ENCODE data around the gene SMLR1. TPM values are rescaled to one million over a fixed set of nuclear protein-coding genes. Genes with fewer than 3 reads are reported as not detected.

SMLR1 gene
- total and polyA plus RNA-seq, 7 experiments from 2014 or later: not detected

DNA sequence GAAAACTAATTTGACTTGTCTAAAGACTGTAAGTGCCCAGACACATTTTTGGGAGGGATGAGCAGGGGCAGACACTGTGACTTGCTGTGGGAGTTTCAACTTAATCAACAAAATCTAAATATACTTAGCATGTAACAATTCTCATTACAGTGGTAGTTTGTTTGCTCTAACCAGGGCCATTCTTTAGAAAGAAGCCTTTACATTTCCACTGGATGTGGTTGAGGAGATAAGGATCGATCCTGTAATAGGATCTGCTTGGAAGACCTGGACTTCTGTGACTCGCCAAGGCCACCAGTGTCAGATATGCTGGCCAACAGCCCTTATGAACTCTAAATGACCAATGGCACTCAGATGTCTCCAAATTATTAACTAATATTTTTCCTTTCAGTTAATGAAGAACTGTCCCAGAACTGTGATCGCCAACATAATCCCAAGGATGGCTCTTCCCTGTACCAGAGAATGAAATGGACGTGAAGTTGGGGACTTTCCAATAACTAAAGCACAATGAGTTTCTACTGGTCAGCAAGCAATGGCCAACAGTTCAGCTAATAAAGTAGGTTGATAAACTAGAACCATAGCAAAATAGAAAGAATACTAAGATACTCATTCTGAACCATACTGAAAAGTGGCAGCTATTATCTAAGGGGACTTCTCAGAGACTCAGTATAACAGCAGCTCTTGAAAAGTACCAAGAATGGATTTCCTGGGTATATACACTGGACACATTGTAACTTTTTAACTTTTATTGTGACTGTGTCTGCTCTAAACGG lies 7.5 kb downstream of the SMLR1 start:
- intact Hi-C loops (cut with micrococcal nuclease): no loop called here
- Histone ChIP-seq H3K27me3 (ENCODE audit: control insufficient read depth in 2 of 2, insufficient read depth in 2 of 2, low read length in 2 of 2) (no peaks in the 10 kb centered on the region), H3K4me1 (ENCODE audit: control insufficient read depth in 2 of 2, insufficient read depth in 2 of 2, low read length in 2 of 2) (no peaks in the 10 kb centered on the region), H3K27ac (ENCODE audit: low read depth, low read length) (no peak overlapping the region), H3K36me3 (ENCODE audit: control insufficient read depth in 2 of 3, insufficient read depth in 3 of 3, low read length in 3 of 3) (no peaks in the 10 kb centered on the region), H3K9me3 (ENCODE audit: control insufficient read depth in 2 of 3, low read length in 3 of 3) (no peaks in the 10 kb centered on the region), H3K4me3 (ENCODE audit: low read length) (no peak overlapping the region)
- Mint-ChIP-seq H3K27ac (no peak overlapping the region), H3K4me3 (no peak overlapping the region), H3K4me1 (no peaks in the 10 kb centered on the region), H3K36me3 (peaks cover 0 to 4% (median 0%) of the 10 kb centered on the region in 5 donors), H3K27me3 (no peaks in the 10 kb centered on the region), H3K9me3 (peaks cover 0 to 3% (median 0%) of the 10 kb centered on the region in 11 donors)
- CTCF ChIA-PET: no interaction called here
- DNase-seq (no peak), ATAC-seq (no peak)
- POLR2A ChIA-PET: no interaction called here

GRCh38 chr6:130836055-130836640 lies 8.9 kb downstream of the SMLR1 start:
- H3K27ac ChIP-seq (ENCODE audit: low read depth, low read length): no peak overlapping the region
- no peaks in the 10 kb centered on the region for H3K27me3 ChIP-seq (ENCODE audit: control insufficient read depth in 2 of 2, insufficient read depth in 2 of 2, low read length in 2 of 2)
- Mint-ChIP-seq H3K9me3 (peaks cover 0 to 3% (median 0%) of the 10 kb centered on the region in 11 donors), H3K4me1 (peaks cover 0 to 2% (median 0%) of the 10 kb centered on the region in 7 donors), H3K27ac (no peak overlapping the region), H3K36me3 (peaks cover 0 to 5% (median 0%) of the 10 kb centered on the region in 5 donors), H3K4me3 (no peak overlapping the region), H3K27me3 (no peaks in the 10 kb centered on the region)
- POLR2A ChIA-PET: no interaction called here
- H3K4me3 ChIP-seq (ENCODE audit: low read length): no peak overlapping the region
- CTCF ChIA-PET: no interaction called here
- ATAC-seq (no peak), DNase-seq (no peak)
- H3K36me3 ChIP-seq (ENCODE audit: control insufficient read depth in 2 of 3, insufficient read depth in 3 of 3, low read length in 3 of 3): no peaks in the 10 kb centered on the region
- H3K4me1 ChIP-seq (ENCODE audit: control insufficient read depth in 2 of 2, insufficient read depth in 2 of 2, low read length in 2 of 2): no peaks in the 10 kb centered on the region
- intact Hi-C loops (cut with micrococcal nuclease): no loop called here
- H3K9me3 ChIP-seq (ENCODE audit: control insufficient read depth in 2 of 3, low read length in 3 of 3): no peaks in the 10 kb centered on the region

DNA sequence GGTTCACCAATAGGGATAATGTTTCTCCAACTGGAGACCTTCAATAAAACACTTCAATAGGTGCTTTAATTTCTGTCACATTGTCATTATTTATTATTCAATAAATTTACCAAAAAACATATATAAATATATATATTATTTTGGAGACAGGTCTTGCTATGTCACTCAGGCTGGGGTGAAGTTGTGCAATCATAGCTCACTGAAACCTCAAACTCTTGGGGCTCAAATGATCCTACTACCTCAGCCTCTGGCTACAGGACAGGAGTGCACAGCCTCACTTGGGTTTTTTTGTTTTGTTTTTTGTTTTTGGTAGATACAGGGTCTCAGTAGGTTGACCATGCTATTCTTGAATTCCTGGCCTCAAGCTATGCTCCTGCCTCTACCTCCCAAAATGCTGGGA lies 9.9 kb downstream of the SMLR1 start:
- POLR2A ChIA-PET: no interaction called here
- Mint-ChIP-seq H3K9me3 (peaks cover 0 to 3% (median 0%) of the 10 kb centered on the region in 11 donors), H3K36me3 (peaks cover 0 to 9% (median 0%) of the 10 kb centered on the region in 5 donors)

DNA sequence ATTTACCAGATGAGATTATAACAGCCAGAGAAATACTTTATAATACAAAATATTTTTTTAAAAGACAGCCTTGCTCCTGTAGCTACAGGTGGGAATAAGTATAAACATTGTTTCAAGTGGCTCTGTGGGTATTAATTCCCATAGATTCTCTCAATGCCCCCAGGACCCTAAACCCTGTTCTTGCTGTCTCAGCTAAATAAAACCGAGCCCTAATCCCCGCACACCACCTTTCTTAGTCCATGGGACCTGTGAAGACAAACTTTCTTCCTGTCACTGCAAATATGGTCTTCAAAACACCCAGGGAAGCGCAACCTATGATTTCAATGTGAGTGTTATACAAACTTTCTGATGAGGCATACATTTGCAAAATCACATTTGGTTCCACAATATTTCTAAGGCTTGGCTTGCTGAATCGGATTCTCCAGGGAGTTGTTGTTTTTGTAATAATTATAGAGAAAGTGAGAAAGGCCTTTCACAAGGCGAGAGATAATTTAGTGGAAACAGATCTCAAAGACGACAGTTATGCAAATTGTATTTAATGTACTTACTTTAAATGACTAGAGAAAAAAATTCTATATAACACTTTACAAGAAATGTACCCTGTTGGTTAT lies 11.1 kb downstream of the SMLR1 start:
- peaks cover 0 to 3% (median 0%) of the 10 kb centered on the region in 7 donors for H3K4me1 Mint-ChIP-seq
- H3K4me3 Mint-ChIP-seq: no peak overlapping the region
- POLR2A ChIA-PET: no interaction called here
- no peaks in the 10 kb centered on the region for H3K36me3 ChIP-seq (ENCODE audit: control insufficient read depth in 2 of 3, insufficient read depth in 3 of 3, low read length in 3 of 3)
- no peaks in the 10 kb centered on the region for H3K9me3 ChIP-seq (ENCODE audit: control insufficient read depth in 2 of 3, low read length in 3 of 3)
- no peaks in the 10 kb centered on the region for H3K27me3 Mint-ChIP-seq
- intact Hi-C loops (cut with micrococcal nuclease): no loop called here
- no peaks in the 10 kb centered on the region for H3K4me1 ChIP-seq (ENCODE audit: control insufficient read depth in 2 of 2, insufficient read depth in 2 of 2, low read length in 2 of 2)
- H3K36me3 Mint-ChIP-seq: peaks cover 0 to 9% (median 0%) of the 10 kb centered on the region in 5 donors
- no peak overlapping the region for H3K4me3 ChIP-seq (ENCODE audit: low read length)
- no peak overlapping the region for H3K27ac ChIP-seq (ENCODE audit: low read depth, low read length)
- no peak for DNase-seq
- ATAC-seq: no peak
- no peaks in the 10 kb centered on the region for H3K9me3 Mint-ChIP-seq
- CTCF ChIA-PET: interaction anchor here (0.9 kb wide), 1 partner anchor 514 kb away, joined by 3 read pairs; no protein-coding TSS in a partner anchor
- peak overlapping the region in 1 of 9 donors; percentile 52 for H3K27ac Mint-ChIP-seq
- no peaks in the 10 kb centered on the region for H3K27me3 ChIP-seq (ENCODE audit: control insufficient read depth in 2 of 2, insufficient read depth in 2 of 2, low read length in 2 of 2)

More for the DNA sequence above, 9.9 kb downstream of the SMLR1 start:
- Mint-ChIP-seq H3K4me1 (peaks cover 0 to 2% (median 0%) of the 10 kb centered on the region in 7 donors), H3K4me3 (no peak overlapping the region), H3K27ac (no peak overlapping the region), H3K27me3 (no peaks in the 10 kb centered on the region)
- Histone ChIP-seq H3K4me1 (ENCODE audit: control insufficient read depth in 2 of 2, insufficient read depth in 2 of 2, low read length in 2 of 2) (no peaks in the 10 kb centered on the region), H3K27ac (ENCODE audit: low read depth, low read length) (no peak overlapping the region), H3K27me3 (ENCODE audit: control insufficient read depth in 2 of 2, insufficient read depth in 2 of 2, low read length in 2 of 2) (no peaks in the 10 kb centered on the region), H3K9me3 (ENCODE audit: control insufficient read depth in 2 of 3, low read length in 3 of 3) (no peaks in the 10 kb centered on the region), H3K36me3 (ENCODE audit: control insufficient read depth in 2 of 3, insufficient read depth in 3 of 3, low read length in 3 of 3) (no peaks in the 10 kb centered on the region), H3K4me3 (ENCODE audit: low read length) (no peak overlapping the region)
- DNase-seq: no peak
- CTCF ChIA-PET: no interaction called here
- intact Hi-C loops (cut with micrococcal nuclease): no loop called here
- no peak for ATAC-seq

DNA sequence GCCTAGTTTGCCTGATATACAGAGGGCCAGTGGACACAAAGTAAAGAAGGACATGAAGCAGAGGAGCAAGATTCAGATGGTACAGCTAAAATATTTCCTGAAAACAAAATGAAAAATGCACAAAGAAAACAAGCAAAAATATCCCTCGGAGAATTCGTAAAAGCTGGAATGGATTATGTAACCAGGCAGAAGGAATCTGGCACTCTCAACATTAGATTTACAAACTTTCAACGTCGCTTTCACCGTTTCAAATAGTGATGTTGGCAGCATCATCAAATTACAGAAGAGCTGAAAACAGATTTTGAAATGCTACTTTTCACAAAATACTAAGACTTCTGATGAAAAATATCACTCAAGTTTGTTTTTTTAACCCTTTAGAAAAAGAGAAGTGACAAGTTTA lies 11.7 kb downstream of the SMLR1 start:
- Histone ChIP-seq H3K27me3 (ENCODE audit: control insufficient read depth in 2 of 2, insufficient read depth in 2 of 2, low read length in 2 of 2) (no peaks in the 10 kb centered on the region), H3K36me3 (ENCODE audit: control insufficient read depth in 2 of 3, insufficient read depth in 3 of 3, low read length in 3 of 3) (no peaks in the 10 kb centered on the region), H3K27ac (ENCODE audit: low read depth, low read length) (no peak overlapping the region), H3K9me3 (ENCODE audit: control insufficient read depth in 2 of 3, low read length in 3 of 3) (no peaks in the 10 kb centered on the region), H3K4me1 (ENCODE audit: control insufficient read depth in 2 of 2, insufficient read depth in 2 of 2, low read length in 2 of 2) (no peaks in the 10 kb centered on the region), H3K4me3 (ENCODE audit: low read length) (no peak overlapping the region)
- H3K4me1 Mint-ChIP-seq: peaks cover 0 to 4% (median 0%) of the 10 kb centered on the region in 7 donors
- peaks cover 0 to 9% (median 0%) of the 10 kb centered on the region in 5 donors for H3K36me3 Mint-ChIP-seq
- no peaks in the 10 kb centered on the region for H3K27me3 Mint-ChIP-seq
- CTCF ChIA-PET: interaction anchor here (1.1 kb wide), 1 partner anchor 516 kb away, joined by 3 read pairs; no protein-coding TSS in a partner anchor
- DNase-seq: no peak
- no peak overlapping the region for H3K27ac Mint-ChIP-seq
- no peak for ATAC-seq
- intact Hi-C loops (cut with micrococcal nuclease): no loop called here
- no peaks in the 10 kb centered on the region for H3K9me3 Mint-ChIP-seq
- POLR2A ChIA-PET: no interaction called here
- no peak overlapping the region for H3K4me3 Mint-ChIP-seq

DNA sequence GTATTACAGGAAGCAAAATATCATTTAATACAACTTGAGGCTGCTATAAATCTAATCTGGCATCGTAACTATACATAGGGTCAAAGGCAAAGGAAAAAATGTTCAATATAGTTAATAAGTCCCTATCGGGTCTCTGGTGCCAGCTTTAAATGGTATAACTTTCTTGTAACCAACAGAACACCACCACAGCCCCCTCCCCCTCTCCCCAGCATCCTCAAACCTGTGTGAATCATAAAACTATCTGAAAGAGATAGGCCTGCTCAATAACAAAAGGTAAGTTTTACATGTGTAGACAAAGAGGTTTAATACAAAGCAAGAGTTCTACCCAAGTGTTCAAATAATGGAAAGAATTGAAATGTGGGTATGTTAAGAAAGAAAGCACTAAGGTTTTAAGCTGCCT lies 12.2 kb downstream of the SMLR1 start:
- Mint-ChIP-seq H3K9me3 (no peaks in the 10 kb centered on the region), H3K36me3 (peaks cover 0 to 9% (median 0%) of the 10 kb centered on the region in 5 donors), H3K27me3 (no peaks in the 10 kb centered on the region), H3K4me3 (no peak overlapping the region), H3K27ac (no peak overlapping the region), H3K4me1 (peaks cover 0 to 4% (median 0%) of the 10 kb centered on the region in 7 donors)
- Histone ChIP-seq H3K36me3 (ENCODE audit: control insufficient read depth in 2 of 3, insufficient read depth in 3 of 3, low read length in 3 of 3) (no peaks in the 10 kb centered on the region), H3K27ac (ENCODE audit: low read depth, low read length) (no peak overlapping the region), H3K27me3 (ENCODE audit: control insufficient read depth in 2 of 2, insufficient read depth in 2 of 2, low read length in 2 of 2) (no peaks in the 10 kb centered on the region), H3K4me1 (ENCODE audit: control insufficient read depth in 2 of 2, insufficient read depth in 2 of 2, low read length in 2 of 2) (no peaks in the 10 kb centered on the region), H3K9me3 (ENCODE audit: control insufficient read depth in 2 of 3, low read length in 3 of 3) (no peaks in the 10 kb centered on the region), H3K4me3 (ENCODE audit: low read length) (no peak overlapping the region)
- POLR2A ChIA-PET: no interaction called here
- CTCF ChIA-PET: interaction anchor here (1.1 kb wide), 1 partner anchor 517 kb away, joined by 3 read pairs; no protein-coding TSS in a partner anchor
- intact Hi-C loops (cut with micrococcal nuclease): no loop called here
- DNase-seq: no peak
- no peak for ATAC-seq
